NCI-H2107 treated with DMSO at 0.1 percent for 48 hours (cell line): ENCODE results near the gene KIF27.
A peak's percentile ranks its signal among the peaks of the same experiment; 100 is the strongest.
"Not testable (repeated sequence)": the region's sequence is repeated elsewhere in the genome, so short reads cannot be mapped to it uniquely, and the experiment has no call there.

ENCODE experiments used
- DNase-seq: peaks from one replicate; lab custom pipeline; 2025; ENCODE audit not compliant: unreplicated experiment; lab: John Stamatoyannopoulos, UW

The KIF27 gene

GRCh38 chr9:83920927-83921707 lies at the start of gene KIF27:
Gene KIF27, minus strand, starts transcription at chr9:83921432. Its CDS starts 5,841 bp downstream, at chr9:83915591.
- DNase-seq = peak; percentile 71

- DNase-seq = no peak
These were observed 48.4 kb upstream of the KIF27 start for GRCh38 chr9:83969602-83970001.

GRCh38 chr9:83967073-83967472 lies 45.8 kb upstream of the KIF27 start:
- DNase-seq = no peak

GRCh38 chr9:83966209-83966582 lies 45.0 kb upstream of the KIF27 start:
- DNase-seq = no peak

GRCh38 chr9:83965350-83966208 lies 44.3 kb upstream of the KIF27 start:
- DNase-seq = peak; percentile 24

GRCh38 chr9:83964973-83965349 lies 43.7 kb upstream of the KIF27 start:
- DNase-seq = no peak

- no peak for DNase-seq
These were observed 40.9 kb upstream of the KIF27 start for GRCh38 chr9:83962165-83962564.

- DNase-seq = no peak
These were observed 39.8 kb upstream of the KIF27 start for GRCh38 chr9:83960991-83961390.

- DNase-seq = no peak
These were observed 37.8 kb upstream of the KIF27 start for GRCh38 chr9:83959061-83959460.

- DNase-seq = no peak
These were observed 35.9 kb upstream of the KIF27 start for GRCh38 chr9:83957248-83957513.

GRCh38 chr9:83956436-83957247 lies 35.4 kb upstream of the KIF27 start:
- no peak for DNase-seq

GRCh38 chr9:83956086-83956435 lies 34.8 kb upstream of the KIF27 start:
- DNase-seq = no peak

GRCh38 chr9:83948096-83948495 lies 26.9 kb upstream of the KIF27 start:
- DNase-seq = not testable (repeated sequence)

- DNase-seq = no peak
These were observed 19.5 kb upstream of the KIF27 start for GRCh38 chr9:83940590-83941303.

GRCh38 chr9:83937861-83938455 lies 16.7 kb upstream of the KIF27 start:
- DNase-seq = peak; percentile 62

- no peak for DNase-seq
These were observed 15.3 kb upstream of the KIF27 start for GRCh38 chr9:83936523-83936922.

- peak; percentile 61 for DNase-seq
These were observed 14.2 kb upstream of the KIF27 start for GRCh38 chr9:83935276-83935935.

- DNase-seq = no peak
These were observed 13.5 kb upstream of the KIF27 start for GRCh38 chr9:83934569-83935275.

- DNase-seq = no peak
These were observed 12.6 kb upstream of the KIF27 start for GRCh38 chr9:83933790-83934189.

- no peak for DNase-seq
These were observed 11.6 kb upstream of the KIF27 start for GRCh38 chr9:83932851-83933250.
